Stomach (tissue), 9 donors: ENCODE results near the gene PITRM1. TPM values are rescaled to one million over a fixed set of nuclear protein-coding genes. Genes with fewer than 3 reads are reported as not detected.
A peak's percentile ranks its signal among the peaks of the same experiment; 100 is the strongest.
"Not testable (repeated sequence)": the region's sequence is repeated elsewhere in the genome, so short reads cannot be mapped to it uniquely, and the experiment has no call there.

ENCODE experiments used
- DNase-seq, 2 donors: peaks; one replicate each; pipeline versions ENCODE4 v3.0.0 to v3.0.0-alpha.2; 2013 to 2019
- H3K27ac ChIP-seq, 5 donors: fragments of 200-600 bp in 4 of 5; sonication (generic) in 4 of 5; one replicate each; pipeline ENCODE4 v1.5.1; 2013 to 2019; ENCODE audit warnings: mild to moderate bottlenecking in 1 of 5, moderate library complexity in 1 of 5
- H3K27me3 ChIP-seq, 3 donors: fragments of 200-600 bp; sonication (generic); one replicate each; pipeline ENCODE4 v1.5.1; 2017 to 2019; ENCODE audit warnings: mixed run types in 1 of 3
- H3K36me3 ChIP-seq, 4 donors: fragments of 200-600 bp; sonication (generic); 1 replicate in 3 of 4; 2 replicates in 1 of 4; pipeline ENCODE4 v1.5.1; 2016 to 2019
- H3K4me1 ChIP-seq, 4 donors: fragments of 200-600 bp; sonication (generic); one replicate each; pipeline ENCODE4 v1.5.1; 2016 to 2019
- H3K4me3 ChIP-seq, 4 donors: fragments of 200-600 bp; sonication (generic) in 3 of 4; one replicate each; pipeline ENCODE4 v1.5.1; 2016 to 2019; ENCODE audit warnings: mild to moderate bottlenecking in 1 of 4
- H3K9me3 ChIP-seq, 4 donors: fragments of 200-600 bp; sonication (generic); one replicate each; pipeline ENCODE4 v1.5.1; 2016 to 2019
- EP300 ChIP-seq: sonication (generic); formaldehyde crosslinking; IDR thresholded peaks from one replicate; pipeline ENCODE4 v1.6.1; 2017; ENCODE audit warnings: antibody characterized with exemption
- POLR2A ChIP-seq, 4 donors: fragments of 450-650 bp; IDR thresholded peaks; one replicate each; pipeline ENCODE4 v1.6.1; 2016; ENCODE audit warnings: antibody characterized with exemption in 4 of 4, control low read depth in 2 of 4, mild to moderate bottlenecking in 1 of 4, moderate library complexity in 1 of 4
- POLR2AphosphoS5 ChIP-seq, 3 donors: sonication (generic); formaldehyde crosslinking; IDR thresholded peaks; one replicate each; pipeline ENCODE4 v1.6.1; 2016; ENCODE audit warnings: antibody characterized with exemption in 3 of 3
- WGBS, 5 donors: extraction: QIAGEN DNeasy Blood & Tissue Kit in 3 of 5; methylation state at CpG; one replicate each; pipeline versions ENCODE4 v1.1.5 to v1.1.7; 2013 to 2018; 5-methylcytosine and 5-hydroxymethylcytosine counted together
- intact Hi-C: fragments of 100-400 bp; cut with DNase I; formaldehyde crosslinking; loops from one replicate; pipeline ENCODE4 v1.15.1; 2023; ENCODE audit warnings: low total_unique reads
- polyA plus RNA-seq, 3 donors: library from polyadenylated mRNA; stranded (reverse); fragments of 200-250 nt; gene quantifications; one replicate each; pipeline ENCODE4 v1.2.3, GENCODE V29; 2013
- total RNA-seq, 5 donors: library from RNA; depleted of rRNA; stranded (reverse); fragments of >200 nt; gene quantifications; one replicate each; pipeline versions ENCODE4 v1.1.0 to v1.2.3, GENCODE V29; 2014 to 2016
- TF ChIP-seq, protein P1 (sequence below), 7 experiments: fragments of 450-650 bp in 4 of 7; fragments of 200-600 bp in 3 of 7; sonication (generic) in 3 of 7; IDR thresholded peaks; one replicate each; pipeline ENCODE4 v1.5.1; 2016 to 2019; ENCODE audit warnings: antibody characterized with exemption in 7 of 7, control low read depth in 2 of 7, mild to moderate bottlenecking in 1 of 7
- donor health status: healthy with polysubstance abuse.
- donor health status: Bipolar disorder and iron deficiency.
- donor health status: healthy.

The PITRM1 gene
- total and polyA plus RNA-seq, 8 donors: 32.3 to 95.1 (median 57.1) TPM

DNA sequence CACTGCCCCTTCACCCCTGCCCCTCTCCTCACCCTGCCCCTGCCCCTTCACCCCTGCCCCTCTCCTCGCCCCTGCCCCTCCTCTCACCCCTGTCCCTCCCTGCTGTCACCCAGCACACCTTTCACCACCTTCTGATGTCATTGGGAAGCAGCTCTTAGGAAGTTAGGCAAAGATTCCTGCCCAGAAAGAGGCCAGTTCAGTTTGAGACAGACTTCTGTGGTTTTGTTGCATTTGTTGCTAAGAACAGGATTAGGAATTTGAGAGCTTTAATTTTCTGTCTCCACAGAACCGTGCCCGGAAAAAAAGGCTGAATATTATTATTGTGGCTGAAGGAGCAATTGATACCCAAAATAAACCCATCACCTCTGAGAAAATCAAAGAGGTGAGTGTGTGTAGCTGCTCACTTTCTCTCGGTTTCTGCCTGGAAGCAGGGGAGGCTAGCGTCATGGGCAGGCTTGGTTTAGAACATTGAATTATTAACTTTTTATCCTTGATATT lies 65.6 kb downstream of the PITRM1 start:
- H3K4me3 ChIP-seq: no peak overlapping the region
- peaks cover 0 to 14% (median 10%) of the 10 kb centered on the region in 4 donors for H3K4me1 ChIP-seq
- H3K9me3 ChIP-seq: no peaks in the 10 kb centered on the region
- WGBS, 5 donors: 60 to 91% (median 76%) methylated on average over 4 to 5 of the region's 5 CpGs
- H3K27me3 ChIP-seq: no peaks in the 10 kb centered on the region
- H3K27ac ChIP-seq: peak overlapping the region in 4 of 5 donors; percentile 39 to 82 (median 65)
- H3K36me3 ChIP-seq: peaks cover 24 to 80% (median 64%) of the 10 kb centered on the region in 4 donors
- no peak for DNase-seq
- TF ChIP-seq POLR2A (IDR thresholded peaks at IDR 0.05) (no peak), EP300 (no peak), POLR2AphosphoS5 (IDR thresholded peaks at IDR 0.05) (no peak)
- TF ChIP-seq, protein P1, sequence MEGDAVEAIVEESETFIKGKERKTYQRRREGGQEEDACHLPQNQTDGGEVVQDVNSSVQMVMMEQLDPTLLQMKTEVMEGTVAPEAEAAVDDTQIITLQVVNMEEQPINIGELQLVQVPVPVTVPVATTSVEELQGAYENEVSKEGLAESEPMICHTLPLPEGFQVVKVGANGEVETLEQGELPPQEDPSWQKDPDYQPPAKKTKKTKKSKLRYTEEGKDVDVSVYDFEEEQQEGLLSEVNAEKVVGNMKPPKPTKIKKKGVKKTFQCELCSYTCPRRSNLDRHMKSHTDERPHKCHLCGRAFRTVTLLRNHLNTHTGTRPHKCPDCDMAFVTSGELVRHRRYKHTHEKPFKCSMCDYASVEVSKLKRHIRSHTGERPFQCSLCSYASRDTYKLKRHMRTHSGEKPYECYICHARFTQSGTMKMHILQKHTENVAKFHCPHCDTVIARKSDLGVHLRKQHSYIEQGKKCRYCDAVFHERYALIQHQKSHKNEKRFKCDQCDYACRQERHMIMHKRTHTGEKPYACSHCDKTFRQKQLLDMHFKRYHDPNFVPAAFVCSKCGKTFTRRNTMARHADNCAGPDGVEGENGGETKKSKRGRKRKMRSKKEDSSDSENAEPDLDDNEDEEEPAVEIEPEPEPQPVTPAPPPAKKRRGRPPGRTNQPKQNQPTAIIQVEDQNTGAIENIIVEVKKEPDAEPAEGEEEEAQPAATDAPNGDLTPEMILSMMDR (IDR thresholded peaks at IDR 0.05): no peak
- intact Hi-C loops: no loop called here

- H3K9me3 ChIP-seq, H3K4me3 ChIP-seq, H3K27ac ChIP-seq, H3K27me3 ChIP-seq, intact Hi-C loops, DNase-seq: not testable (repeated sequence)
- Histone ChIP-seq H3K36me3 (peaks cover 24 to 79% (median 61%) of the 10 kb centered on the region in 4 donors), H3K4me1 (peaks cover 0 to 14% (median 10%) of the 10 kb centered on the region in 4 donors)
- WGBS, 5 donors: 82 to 95% (median 93%) methylated on average over 4 to 6 of the region's 10 CpGs; no CpG with 5 or more reads in 1 of the 5 donors
These were observed 66.3 kb downstream of the PITRM1 start for GRCh38 chr10:3106328-3106727.

DNA sequence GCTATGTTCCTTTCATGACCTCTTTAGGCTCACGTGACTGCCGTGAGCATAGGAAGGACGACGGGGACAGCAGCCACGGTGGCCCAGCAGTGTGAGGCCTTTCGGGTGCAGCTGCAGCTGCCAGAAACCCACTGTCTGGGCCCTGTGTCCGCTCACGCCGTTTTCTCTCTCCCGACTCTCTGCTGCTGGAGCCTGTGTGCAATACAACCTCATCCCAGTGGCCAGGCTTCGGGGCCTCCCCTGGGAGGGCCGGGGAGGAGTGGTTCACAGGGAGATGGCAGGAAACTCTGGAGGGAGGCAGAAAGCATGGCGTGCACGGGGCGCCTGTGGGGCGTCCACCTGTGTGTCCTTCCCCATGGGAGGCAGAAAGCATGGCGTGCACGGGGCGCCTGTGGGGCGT lies 66.7 kb downstream of the PITRM1 start:
- intact Hi-C loops: no loop called here
- DNase-seq: no peak
- Histone ChIP-seq H3K9me3 (no peaks in the 10 kb centered on the region), H3K27me3 (no peaks in the 10 kb centered on the region), H3K36me3 (peaks cover 24 to 80% (median 63%) of the 10 kb centered on the region in 4 donors), H3K27ac (no peak overlapping the region), H3K4me3 (no peak overlapping the region), H3K4me1 (peaks cover 0 to 14% (median 10%) of the 10 kb centered on the region in 4 donors)
- TF ChIP-seq POLR2AphosphoS5 (IDR thresholded peaks at IDR 0.05) (no peak), EP300 (no peak), POLR2A (IDR thresholded peaks at IDR 0.05) (no peak)
- TF ChIP-seq, protein P1 (IDR thresholded peaks at IDR 0.05): no peak
- 85 to 91% (median 86%) methylated on average over 14 to 18 of the region's 20 CpGs for WGBS, 5 donors

GRCh38 chr10:3105166-3105565 lies 67.4 kb downstream of the PITRM1 start:
- H3K36me3 ChIP-seq: peaks cover 24 to 82% (median 68%) of the 10 kb centered on the region in 4 donors
- no peak for DNase-seq
- no peaks in the 10 kb centered on the region for H3K9me3 ChIP-seq
- H3K4me3 ChIP-seq: no peak overlapping the region
- TF ChIP-seq POLR2A (IDR thresholded peaks at IDR 0.05): no peak
- TF ChIP-seq, protein P1 (IDR thresholded peaks at IDR 0.05): no peak
- no peak for TF ChIP-seq POLR2AphosphoS5 (IDR thresholded peaks at IDR 0.05)
- TF ChIP-seq EP300: no peak
- no peak overlapping the region for H3K27ac ChIP-seq
- intact Hi-C loops: no loop called here
- peaks cover 0 to 14% (median 10%) of the 10 kb centered on the region in 4 donors for H3K4me1 ChIP-seq
- H3K27me3 ChIP-seq: no peaks in the 10 kb centered on the region
- WGBS, 5 donors: 89 to 97% (median 94%) methylated on average over 10 to 20 of the region's 20 CpGs

DNA sequence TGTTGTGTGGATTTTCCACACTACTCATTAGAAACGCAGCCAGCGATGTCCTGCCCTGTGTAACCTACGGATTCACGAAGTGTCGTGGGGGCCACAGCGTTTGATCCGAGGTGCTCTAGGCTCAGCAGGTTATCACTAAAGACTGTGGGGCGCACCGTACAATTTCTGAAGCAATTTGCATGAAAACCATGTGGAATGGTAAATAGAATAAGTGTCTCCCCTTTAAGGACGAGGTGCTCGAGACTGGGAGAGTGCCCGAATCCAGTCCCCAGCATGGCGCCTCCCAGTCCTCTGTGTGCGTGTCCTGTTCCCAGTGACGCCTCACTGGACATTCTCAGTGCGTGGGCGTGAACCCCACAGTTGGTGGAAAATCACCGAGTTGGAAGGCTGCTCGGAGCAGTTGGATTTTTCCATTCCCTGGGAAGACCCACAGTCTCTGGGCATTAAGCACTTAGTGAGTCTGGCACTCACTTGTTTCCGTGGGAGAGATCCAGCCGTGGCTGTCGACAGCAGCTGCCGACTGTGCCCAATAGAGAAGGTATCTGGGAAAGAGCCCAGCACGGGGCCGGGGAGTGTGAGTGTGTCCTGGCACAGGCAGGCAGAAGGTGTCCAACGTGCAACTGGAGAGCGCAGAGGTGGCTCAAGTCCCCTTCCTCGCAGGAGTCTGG lies 68.2 kb downstream of the PITRM1 start:
- H3K27ac ChIP-seq: no peak overlapping the region
- peaks cover 0 to 14% (median 10%) of the 10 kb centered on the region in 4 donors for H3K4me1 ChIP-seq
- intact Hi-C loops: no loop called here
- DNase-seq: no peak
- no peak overlapping the region for H3K4me3 ChIP-seq
- H3K27me3 ChIP-seq: no peaks in the 10 kb centered on the region
- H3K9me3 ChIP-seq: no peaks in the 10 kb centered on the region
- peaks cover 21 to 82% (median 70%) of the 10 kb centered on the region in 4 donors for H3K36me3 ChIP-seq
- 80 to 93% (median 86%) methylated on average over 28 of the region's 28 CpGs for WGBS, 5 donors
- TF ChIP-seq POLR2AphosphoS5 (IDR thresholded peaks at IDR 0.05): no peak
- TF ChIP-seq EP300: no peak
- TF ChIP-seq, protein P1 (IDR thresholded peaks at IDR 0.05): no peak
- TF ChIP-seq POLR2A (IDR thresholded peaks at IDR 0.05): no peak
